ENCODE data around the gene RPL6.

- no peak for TF ChIP-seq FOXM1 (IDR thresholded peaks at IDR 0.05; ENCODE audit: low read depth, low read length)
- TF ChIP-seq MXI1 (IDR thresholded peaks at IDR 0.05; ENCODE audit: low read depth, low read length), result no peak
- no peak for TF ChIP-seq PBX3 (IDR thresholded peaks at IDR 0.05; ENCODE audit: insufficient replicate concordance, low read depth, low read length)
These were observed 48.1 kb downstream of the RPL6 start for GRCh38 chr12:112361271-112361670.

Measured in GM12878 (cell line).